Memory B cell (primary cell): ENCODE data around the gene NKX2-4.

Experiments
- ATAC-seq: fragments of 150-1000 bp; cut with Tn5 transposase; 2 replicates; pipeline ENCODE4 v1.10.0; 2021; ENCODE audit warnings: low read depth, mild to moderate bottlenecking, moderate library complexity
- DNase-seq, 2 donors: peaks; one replicate each; pipeline ENCODE4 v3.0.0; 2022; ENCODE audit warnings: low spot score in 2 of 2
- H3K27ac Mint-ChIP-seq: one replicate; pipeline ENCODE4 v1.8.0; 2022; ENCODE audit warnings: mild to moderate bottlenecking, moderate library complexity, mixed read lengths
- H3K27me3 Mint-ChIP-seq: one replicate; pipeline ENCODE4 v1.8.0; 2022; ENCODE audit warnings: mixed read lengths
- H3K36me3 Mint-ChIP-seq: one replicate; pipeline ENCODE4 v1.8.0; 2022; ENCODE audit warnings: mild to moderate bottlenecking, mixed read lengths
- H3K4me1 Mint-ChIP-seq: one replicate; pipeline ENCODE4 v1.8.0; 2022; ENCODE audit warnings: mixed read lengths
- H3K4me3 Mint-ChIP-seq: one replicate; pipeline ENCODE4 v1.8.0; 2022; ENCODE audit warnings: mild to moderate bottlenecking, moderate library complexity, mixed read lengths
- H3K9me3 Mint-ChIP-seq: one replicate; pipeline ENCODE4 v1.8.0; 2022; ENCODE audit warnings: mixed read lengths

NKX2-4 gene

GRCh38 chr20:21399005-21399475 is 1.7 kb upstream of the NKX2-4 start:
- Mint-ChIP-seq H3K27me3 (peaks cover 16% of the 10 kb centered on the region), H3K27ac (no peak overlapping the region), H3K4me3 (no peak overlapping the region), H3K36me3 (no peaks in the 10 kb centered on the region), H3K4me1 (peaks cover 2% of the 10 kb centered on the region), H3K9me3 (no peaks in the 10 kb centered on the region)
- no peak for ATAC-seq
- no peak for DNase-seq

GRCh38 chr20:21398109-21399004 is 1.0 kb upstream of the NKX2-4 start:
- Mint-ChIP-seq H3K27ac (no peak overlapping the region), H3K4me1 (peaks cover 2% of the 10 kb centered on the region), H3K9me3 (no peaks in the 10 kb centered on the region)

GRCh38 chr20:21396599-21397340 is 556 bp downstream of the NKX2-4 start:
- peaks cover 23% of the 10 kb centered on the region for H3K27me3 Mint-ChIP-seq
- H3K9me3 Mint-ChIP-seq: no peaks in the 10 kb centered on the region
- ATAC-seq (no peak), DNase-seq (peak in 1 of 2 donors; percentile 26)
- no peak overlapping the region for H3K27ac Mint-ChIP-seq
- peaks cover 3% of the 10 kb centered on the region for H3K36me3 Mint-ChIP-seq
- peaks cover 8% of the 10 kb centered on the region for H3K4me1 Mint-ChIP-seq
- H3K4me3 Mint-ChIP-seq: no peak overlapping the region

More at GRCh38 chr20:21398109-21399004, 1.0 kb upstream of the NKX2-4 start:
- H3K4me3 Mint-ChIP-seq: no peak overlapping the region
- no peak for DNase-seq
- H3K36me3 Mint-ChIP-seq: no peaks in the 10 kb centered on the region
- H3K27me3 Mint-ChIP-seq: peaks cover 15% of the 10 kb centered on the region
- no peak for ATAC-seq

GRCh38 chr20:21395666-21396598 is 1.4 kb downstream of the NKX2-4 start:
- Mint-ChIP-seq H3K36me3 (peaks cover 6% of the 10 kb centered on the region), H3K4me1 (peaks cover 10% of the 10 kb centered on the region), H3K9me3 (no peaks in the 10 kb centered on the region), H3K27ac (no peak overlapping the region), H3K27me3 (peaks cover 28% of the 10 kb centered on the region), H3K4me3 (no peak overlapping the region)
- DNase-seq: peak in 1 of 2 donors; percentile 23
- no peak for ATAC-seq

- Mint-ChIP-seq H3K9me3 (no peaks in the 10 kb centered on the region), H3K4me3 (no peak overlapping the region), H3K4me1 (peaks cover 10% of the 10 kb centered on the region), H3K36me3 (peaks cover 13% of the 10 kb centered on the region), H3K27me3 (peaks cover 25% of the 10 kb centered on the region), H3K27ac (no peak overlapping the region)
- DNase-seq: no peak
- no peak for ATAC-seq
Measured at GRCh38 chr20:21395051-21395665, 2.2 kb downstream of the NKX2-4 start.

- no peak overlapping the region for H3K4me3 Mint-ChIP-seq
- no peaks in the 10 kb centered on the region for H3K9me3 Mint-ChIP-seq
- H3K27me3 Mint-ChIP-seq: peaks cover 25% of the 10 kb centered on the region
- H3K4me1 Mint-ChIP-seq: peaks cover 10% of the 10 kb centered on the region
- no peak for DNase-seq
- H3K27ac Mint-ChIP-seq: no peak overlapping the region
- peaks cover 15% of the 10 kb centered on the region for H3K36me3 Mint-ChIP-seq
- no peak for ATAC-seq
Measured at GRCh38 chr20:21394551-21394950, 2.8 kb downstream of the NKX2-4 start.

- peaks cover 15% of the 10 kb centered on the region for H3K36me3 Mint-ChIP-seq
- H3K27ac Mint-ChIP-seq: no peak overlapping the region
- DNase-seq (no peak), ATAC-seq (no peak)
- H3K9me3 Mint-ChIP-seq: no peaks in the 10 kb centered on the region
- peaks cover 23% of the 10 kb centered on the region for H3K27me3 Mint-ChIP-seq
- peaks cover 10% of the 10 kb centered on the region for H3K4me1 Mint-ChIP-seq
- H3K4me3 Mint-ChIP-seq: no peak overlapping the region
Measured at GRCh38 chr20:21393816-21394519, 3.4 kb downstream of the NKX2-4 start.

GRCh38 chr20:21393166-21393565 is 4.2 kb downstream of the NKX2-4 start:
- Mint-ChIP-seq H3K27ac (no peak overlapping the region), H3K27me3 (peaks cover 18% of the 10 kb centered on the region), H3K36me3 (peaks cover 15% of the 10 kb centered on the region), H3K4me3 (no peak overlapping the region), H3K4me1 (peaks cover 10% of the 10 kb centered on the region), H3K9me3 (no peaks in the 10 kb centered on the region)
- DNase-seq (no peak), ATAC-seq (no peak)

- ATAC-seq: no peak
- Mint-ChIP-seq H3K36me3 (peaks cover 21% of the 10 kb centered on the region), H3K4me3 (no peak overlapping the region), H3K9me3 (no peaks in the 10 kb centered on the region), H3K27me3 (peaks cover 17% of the 10 kb centered on the region), H3K27ac (no peak overlapping the region), H3K4me1 (peaks cover 10% of the 10 kb centered on the region)
- no peak for DNase-seq
Measured at GRCh38 chr20:21391972-21392352, 5.4 kb downstream of the NKX2-4 start.

GRCh38 chr20:21391185-21391971 is 5.9 kb downstream of the NKX2-4 start:
- Mint-ChIP-seq H3K4me1 (peaks cover 10% of the 10 kb centered on the region), H3K9me3 (no peaks in the 10 kb centered on the region), H3K27me3 (peaks cover 17% of the 10 kb centered on the region), H3K36me3 (peaks cover 22% of the 10 kb centered on the region), H3K4me3 (no peak overlapping the region), H3K27ac (no peak overlapping the region)
- peak in 1 of 2 donors; percentile 13 for DNase-seq
- ATAC-seq: no peak

- no peak for DNase-seq
- Mint-ChIP-seq H3K27ac (no peak overlapping the region), H3K36me3 (peaks cover 22% of the 10 kb centered on the region), H3K27me3 (peaks cover 17% of the 10 kb centered on the region), H3K9me3 (no peaks in the 10 kb centered on the region), H3K4me1 (peaks cover 10% of the 10 kb centered on the region), H3K4me3 (no peak overlapping the region)
- ATAC-seq: no peak
Measured at GRCh38 chr20:21390768-21391167, 6.6 kb downstream of the NKX2-4 start.

GRCh38 chr20:21389368-21389767 is 8.0 kb downstream of the NKX2-4 start:
- peaks cover 22% of the 10 kb centered on the region for H3K36me3 Mint-ChIP-seq
- no peak overlapping the region for H3K4me3 Mint-ChIP-seq
- ATAC-seq (no peak), DNase-seq (no peak)
- no peaks in the 10 kb centered on the region for H3K9me3 Mint-ChIP-seq
- H3K4me1 Mint-ChIP-seq: peaks cover 9% of the 10 kb centered on the region
- peaks cover 15% of the 10 kb centered on the region for H3K27me3 Mint-ChIP-seq
- H3K27ac Mint-ChIP-seq: no peak overlapping the region
